Activated CD8-positive, alpha-beta T cell treated with anti-CD3 and anti-CD28 coated beads for 36 hours (primary cell): ENCODE measurements around the gene MAGI3. TPM values are rescaled to one million over a fixed set of nuclear protein-coding genes. Genes with fewer than 3 reads are reported as not detected.

Experiments
- ATAC-seq: fragments of 200-7000 bp; cut with Tn5 transposase; one replicate; pipeline ENCODE4 v1.10.0; 2021; ENCODE audit warnings: mild to moderate bottlenecking, moderate library complexity
- CTCF ChIA-PET: fragments of 350-600 bp; sonication (Branson Sonifier 250); formaldehyde crosslinking; loops from one replicate; lab custom pipeline; 2021; ENCODE audit warnings: antibody characterized with exemption; lab: Charles Lee
- POLR2A ChIA-PET: fragments of 350-600 bp; sonication (Branson Sonifier 250); formaldehyde crosslinking; loops from one replicate; lab custom pipeline; 2021; ENCODE audit warnings: antibody characterized with exemption; lab: Charles Lee
- DNase-seq: peaks from one replicate; pipeline ENCODE4 v3.0.0-alpha.2; 2020
- H3K27ac Mint-ChIP-seq: one replicate; pipeline ENCODE4 v1.8.0; 2021; ENCODE audit warnings: mild to moderate bottlenecking, mixed read lengths
- H3K27me3 Mint-ChIP-seq: one replicate; pipeline ENCODE4 v1.8.0; 2021; ENCODE audit warnings: mixed read lengths
- H3K36me3 Mint-ChIP-seq: one replicate; pipeline ENCODE4 v1.8.0; 2021; ENCODE audit warnings: low read depth, mixed read lengths
- H3K4me1 Mint-ChIP-seq: one replicate; pipeline ENCODE4 v1.8.0; 2021; ENCODE audit warnings: low read depth, mixed read lengths
- H3K4me3 Mint-ChIP-seq: one replicate; pipeline ENCODE4 v1.8.0; 2021; ENCODE audit warnings: mild to moderate bottlenecking, moderate library complexity, mixed read lengths
- H3K9me3 Mint-ChIP-seq: one replicate; pipeline ENCODE4 v1.8.0; 2021; ENCODE audit warnings: mixed read lengths
- CTCF ChIP-seq: fragments of 200-600 bp; IDR thresholded peaks from one replicate; pipeline ENCODE4 v1.8.0; 2022; ENCODE audit warnings: antibody characterized with exemption, mild to moderate bottlenecking
- intact Hi-C: fragments of 100-400 bp; cut with micrococcal nuclease; formaldehyde crosslinking; loops from one replicate; pipeline ENCODE4 v1.10.0; 2022
- total RNA-seq, 2 experiments: library from RNA; stranded (reverse); gene quantifications; one replicate each; pipeline ENCODE4 v1.2.3, GENCODE V29; 2021

Gene MAGI3
- total RNA-seq, 2 experiments from 2014 or later = 2.5 to 3.1 TPM

- H3K9me3 Mint-ChIP-seq = no peaks in the 10 kb centered on the region
- TF ChIP-seq CTCF = no peak
- no peaks in the 10 kb centered on the region for H3K36me3 Mint-ChIP-seq
- no peak for ATAC-seq
- no peak overlapping the region for H3K4me3 Mint-ChIP-seq
- no peaks in the 10 kb centered on the region for H3K27me3 Mint-ChIP-seq
- intact Hi-C loops = no loop called here
- CTCF ChIA-PET = no interaction called here
- no peak for DNase-seq
- no peak overlapping the region for H3K27ac Mint-ChIP-seq
- no peaks in the 10 kb centered on the region for H3K4me1 Mint-ChIP-seq
- POLR2A ChIA-PET = no interaction called here
These were observed 147.9 kb downstream of the MAGI3 start for GRCh38 chr1:113538225-113538624.

- DNase-seq = no peak
- no peak for TF ChIP-seq CTCF
- ChIA-PET CTCF (no interaction called here), POLR2A (no interaction called here)
- no peaks in the 10 kb centered on the region for H3K36me3 Mint-ChIP-seq
- no peaks in the 10 kb centered on the region for H3K27me3 Mint-ChIP-seq
- H3K4me3 Mint-ChIP-seq = no peak overlapping the region
- no peaks in the 10 kb centered on the region for H3K4me1 Mint-ChIP-seq
- no peaks in the 10 kb centered on the region for H3K9me3 Mint-ChIP-seq
- H3K27ac Mint-ChIP-seq = no peak overlapping the region
- ATAC-seq = no peak
- intact Hi-C loops = no loop called here
These were observed 150.0 kb downstream of the MAGI3 start for GRCh38 chr1:113540335-113540734.

- no peaks in the 10 kb centered on the region for H3K36me3 Mint-ChIP-seq
- intact Hi-C loops = no loop called here
- ChIA-PET CTCF (no interaction called here), POLR2A (no interaction called here)
- H3K27ac Mint-ChIP-seq = no peak overlapping the region
- no peaks in the 10 kb centered on the region for H3K4me1 Mint-ChIP-seq
- no peak for DNase-seq
- H3K9me3 Mint-ChIP-seq = no peaks in the 10 kb centered on the region
- no peak overlapping the region for H3K4me3 Mint-ChIP-seq
- no peak for ATAC-seq
- no peaks in the 10 kb centered on the region for H3K27me3 Mint-ChIP-seq
- no peak for TF ChIP-seq CTCF
These were observed 150.8 kb downstream of the MAGI3 start for GRCh38 chr1:113541106-113541505.

- DNase-seq = no peak
- intact Hi-C loops = no loop called here
- no peaks in the 10 kb centered on the region for H3K36me3 Mint-ChIP-seq
These were observed 151.9 kb downstream of the MAGI3 start for GRCh38 chr1:113542221-113542701.

GRCh38 chr1:113543110-113543509 lies 152.8 kb downstream of the MAGI3 start:
- no peak for TF ChIP-seq CTCF
- CTCF ChIA-PET = no interaction called here
- Mint-ChIP-seq H3K27me3 (no peaks in the 10 kb centered on the region), H3K4me1 (no peaks in the 10 kb centered on the region), H3K27ac (no peak overlapping the region), H3K4me3 (no peak overlapping the region), H3K36me3 (no peaks in the 10 kb centered on the region), H3K9me3 (no peaks in the 10 kb centered on the region)
- no peak for DNase-seq
- POLR2A ChIA-PET = no interaction called here
- intact Hi-C loops = no loop called here
- ATAC-seq = no peak

More at GRCh38 chr1:113542221-113542701, 151.9 kb downstream of the MAGI3 start:
- POLR2A ChIA-PET = no interaction called here
- Mint-ChIP-seq H3K27ac (no peak overlapping the region), H3K4me3 (no peak overlapping the region), H3K4me1 (no peaks in the 10 kb centered on the region), H3K9me3 (no peaks in the 10 kb centered on the region), H3K27me3 (no peaks in the 10 kb centered on the region)
- TF ChIP-seq CTCF = no peak
- CTCF ChIA-PET = no interaction called here
- ATAC-seq = no peak
